Smooth muscle cell (in vitro differentiated cells): ENCODE results near the gene ARSB. TPM values are rescaled to one million over a fixed set of nuclear protein-coding genes. Genes with fewer than 3 reads are reported as not detected.

Experiments used
- DNase-seq: peaks from one replicate; lab custom pipeline; 2025; ENCODE audit not compliant: unreplicated experiment; lab: John Stamatoyannopoulos, UW
- H2AFZ ChIP-seq: fragments of 200-600 bp; sonication (generic); 2 replicates; pipeline ENCODE4 v1.6.0; 2016; ENCODE audit warnings: antibody characterized with exemption, low read depth, mild to moderate bottlenecking
- H3F3A ChIP-seq: fragments of 200-600 bp; sonication (generic); 2 replicates; pipeline ENCODE4 v1.6.0; 2017; ENCODE audit warnings: antibody characterized with exemption, low read depth
- H3K27ac ChIP-seq: fragments of 200-600 bp; sonication (generic); 2 replicates; pipeline ENCODE4 v1.5.1; 2016; ENCODE audit warnings: low read depth, mild to moderate bottlenecking
- H3K27me3 ChIP-seq: fragments of 200-600 bp; sonication (generic); 2 replicates; pipeline ENCODE4 v1.6.1; 2016; ENCODE audit warnings: low read depth, mild to moderate bottlenecking
- H3K36me3 ChIP-seq: fragments of 200-600 bp; sonication (generic); 2 replicates; pipeline ENCODE4 v1.5.1; 2016; ENCODE audit warnings: low read depth
- H3K4me1 ChIP-seq: fragments of 200-600 bp; sonication (generic); 2 replicates; pipeline ENCODE4 v1.5.1; 2016; ENCODE audit warnings: low read depth
- H3K4me2 ChIP-seq: fragments of 200-600 bp; sonication (generic); 2 replicates; pipeline ENCODE4 v1.6.0; 2016; ENCODE audit warnings: mild to moderate bottlenecking
- H3K4me3 ChIP-seq: fragments of 200-600 bp; sonication (generic); 2 replicates; pipeline ENCODE4 v1.5.1; 2016; ENCODE audit warnings: mild to moderate bottlenecking
- H3K79me2 ChIP-seq: fragments of 200-600 bp; sonication (generic); 2 replicates; pipeline ENCODE4 v1.6.0; 2016; ENCODE audit warnings: low read depth, mild to moderate bottlenecking
- H3K9ac ChIP-seq: fragments of 200-600 bp; sonication (generic); 2 replicates; pipeline ENCODE4 v1.6.0; 2016; ENCODE audit warnings: low read depth
- H3K9me3 ChIP-seq: fragments of 200-600 bp; sonication (generic); replicated peaks from 2 replicates; pipeline ENCODE4 v1.5.1; 2016; ENCODE audit warnings: low read depth
- H4K20me1 ChIP-seq: fragments of 200-600 bp; sonication (generic); 2 replicates; pipeline ENCODE4 v1.6.0; 2016; ENCODE audit warnings: low read depth
- WGBS: methylation state at CpG from one replicate; pipeline ENCODE4 v1.1.7; 2016; ENCODE audit warnings: low lambda C conversion rate; 5-methylcytosine and 5-hydroxymethylcytosine counted together
- polyA plus RNA-seq: library from polyadenylated mRNA; unstranded; fragments of >200 nt; fragmentation: Nextera tagmentation; extraction: Ambion mirVana; gene quantifications from 2 replicates; pipeline ENCODE4 v1.2.1, GENCODE V29; 2016
- total RNA-seq: library from RNA; depleted of rRNA; stranded (reverse); fragments of >200 nt; gene quantifications from 2 replicates; pipeline ENCODE4 v1.2.3, GENCODE V29; 2014
- TF ChIP-seq, protein P1 (sequence below): fragments of 200-600 bp; sonication (generic); IDR thresholded peaks from 2 replicates; pipeline ENCODE4 v1.5.1; 2017; ENCODE audit warnings: borderline replicate concordance, mild to moderate bottlenecking, antibody characterized with exemption; ENCODE audit not compliant: insufficient read depth, poor library complexity, severe bottlenecking

Gene ARSB
- total and polyA plus RNA-seq, 2 experiments from 2014 or later, result 17.5 to 23.2 TPM

DNA sequence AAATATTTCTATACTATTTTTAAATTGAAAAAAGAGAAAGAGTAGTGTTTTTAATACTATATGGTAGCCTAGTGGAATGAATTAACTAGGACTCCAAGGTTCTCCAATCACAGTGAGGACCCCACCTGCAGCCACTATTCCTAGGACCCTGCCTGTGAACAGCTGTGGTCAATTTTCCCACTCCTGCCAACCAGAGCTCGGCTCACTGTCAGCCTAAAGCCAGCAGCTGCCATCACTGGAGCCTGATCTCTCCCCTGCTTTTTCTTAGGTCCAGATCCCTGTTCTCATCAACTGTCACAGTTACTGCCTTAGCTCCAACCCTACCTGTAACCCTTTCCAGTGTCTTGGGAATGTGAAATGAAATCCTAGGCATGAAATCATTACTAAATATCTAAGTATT, 25.3 kb downstream of the ARSB start:
- no peak overlapping the region for H3K4me2 ChIP-seq
- H2AFZ ChIP-seq, result no peak overlapping the region
- peaks cover 10% of the 10 kb centered on the region for H3K4me1 ChIP-seq
- no peak overlapping the region for H3K4me3 ChIP-seq
- H3K9me3 ChIP-seq, result no peaks in the 10 kb centered on the region
- H3K36me3 ChIP-seq, result no peaks in the 10 kb centered on the region
- H3K27me3 ChIP-seq, result no peaks in the 10 kb centered on the region
- TF ChIP-seq, protein P1, sequence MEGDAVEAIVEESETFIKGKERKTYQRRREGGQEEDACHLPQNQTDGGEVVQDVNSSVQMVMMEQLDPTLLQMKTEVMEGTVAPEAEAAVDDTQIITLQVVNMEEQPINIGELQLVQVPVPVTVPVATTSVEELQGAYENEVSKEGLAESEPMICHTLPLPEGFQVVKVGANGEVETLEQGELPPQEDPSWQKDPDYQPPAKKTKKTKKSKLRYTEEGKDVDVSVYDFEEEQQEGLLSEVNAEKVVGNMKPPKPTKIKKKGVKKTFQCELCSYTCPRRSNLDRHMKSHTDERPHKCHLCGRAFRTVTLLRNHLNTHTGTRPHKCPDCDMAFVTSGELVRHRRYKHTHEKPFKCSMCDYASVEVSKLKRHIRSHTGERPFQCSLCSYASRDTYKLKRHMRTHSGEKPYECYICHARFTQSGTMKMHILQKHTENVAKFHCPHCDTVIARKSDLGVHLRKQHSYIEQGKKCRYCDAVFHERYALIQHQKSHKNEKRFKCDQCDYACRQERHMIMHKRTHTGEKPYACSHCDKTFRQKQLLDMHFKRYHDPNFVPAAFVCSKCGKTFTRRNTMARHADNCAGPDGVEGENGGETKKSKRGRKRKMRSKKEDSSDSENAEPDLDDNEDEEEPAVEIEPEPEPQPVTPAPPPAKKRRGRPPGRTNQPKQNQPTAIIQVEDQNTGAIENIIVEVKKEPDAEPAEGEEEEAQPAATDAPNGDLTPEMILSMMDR, result no peak
- 100% methylated on average over 1 of the region's 1 CpG for WGBS
- no peak overlapping the region for H3K27ac ChIP-seq
- H3K79me2 ChIP-seq, result no peaks in the 10 kb centered on the region
- no peak overlapping the region for H3K9ac ChIP-seq
- no peaks in the 10 kb centered on the region for H4K20me1 ChIP-seq
- no peaks in the 10 kb centered on the region for H3F3A ChIP-seq
- no peak for DNase-seq

DNA sequence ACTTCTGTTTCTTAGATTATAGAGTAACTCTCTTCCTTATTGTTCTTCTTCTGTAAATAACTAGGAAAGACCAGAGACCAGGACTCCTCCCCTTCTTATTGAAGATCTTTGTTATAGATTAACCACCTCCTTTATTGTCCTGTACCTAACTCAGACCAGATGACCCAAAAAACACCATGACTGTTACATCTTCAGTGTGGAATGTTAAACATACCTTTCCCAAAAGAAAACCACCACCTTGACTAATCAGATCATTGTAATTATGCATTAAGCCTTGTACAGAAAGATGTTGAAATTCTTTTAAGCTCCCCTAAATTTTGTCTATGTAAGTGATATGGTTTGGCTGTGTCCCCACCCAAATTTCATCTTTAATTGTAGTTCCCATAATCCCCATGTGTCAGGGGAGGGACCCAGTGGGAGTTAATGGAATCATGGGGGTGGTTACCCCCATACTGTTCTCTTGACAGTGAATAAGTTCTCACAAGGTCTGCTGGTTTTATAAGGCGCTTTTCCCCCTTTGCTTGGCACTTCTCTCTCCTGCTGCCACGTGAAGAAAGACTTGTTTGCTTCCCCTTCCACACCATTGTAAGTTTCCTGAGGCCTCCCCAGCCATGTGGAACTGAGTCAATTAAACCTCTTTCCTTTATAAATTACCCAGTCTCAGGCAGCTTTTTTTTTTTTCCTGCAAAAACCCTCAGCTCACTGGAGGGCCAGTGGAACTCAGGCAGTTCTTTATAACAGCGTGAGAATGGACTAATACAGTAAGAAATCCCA, 26.3 kb downstream of the ARSB start:
- Histone ChIP-seq H3K4me1 (peaks cover 10% of the 10 kb centered on the region), H3F3A (no peaks in the 10 kb centered on the region), H3K36me3 (no peaks in the 10 kb centered on the region), H3K9me3 (no peaks in the 10 kb centered on the region), H3K79me2 (no peaks in the 10 kb centered on the region), H3K4me2 (no peak overlapping the region), H3K27ac (no peak overlapping the region), H4K20me1 (no peaks in the 10 kb centered on the region), H3K9ac (no peak overlapping the region), H3K4me3 (no peak overlapping the region), H2AFZ (no peak overlapping the region), H3K27me3 (no peaks in the 10 kb centered on the region)
- no peak for DNase-seq
- 88% methylated on average over 3 of the region's 3 CpGs for WGBS
- TF ChIP-seq, protein P1, result no peak

DNA sequence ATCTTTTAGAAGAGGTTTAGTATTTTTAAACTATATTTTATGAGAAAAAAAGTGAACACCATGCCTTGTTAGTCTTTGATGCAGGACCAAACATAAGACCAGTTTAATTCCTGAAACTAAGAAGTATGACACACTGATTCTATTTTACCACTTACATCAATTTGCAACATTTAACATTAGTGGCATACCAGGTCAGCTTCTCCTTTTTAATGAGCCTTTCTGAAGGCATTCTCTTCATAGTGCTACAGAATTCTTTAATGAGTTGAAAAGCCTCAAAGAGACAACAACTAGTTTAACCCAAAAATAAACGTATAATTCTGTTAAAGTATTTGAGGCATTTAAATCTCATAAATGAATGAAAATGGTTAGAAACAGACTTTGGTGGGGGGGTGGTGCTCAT, 28.2 kb downstream of the ARSB start:
- H3K9me3 ChIP-seq, result no peaks in the 10 kb centered on the region
- H3F3A ChIP-seq, result no peaks in the 10 kb centered on the region
- no peaks in the 10 kb centered on the region for H3K79me2 ChIP-seq
- no peaks in the 10 kb centered on the region for H3K27me3 ChIP-seq
- no peaks in the 10 kb centered on the region for H4K20me1 ChIP-seq
- no peak overlapping the region for H3K4me3 ChIP-seq
- H3K9ac ChIP-seq, result no peak overlapping the region
- no peak overlapping the region for H3K4me2 ChIP-seq
- peaks cover 10% of the 10 kb centered on the region for H3K4me1 ChIP-seq
- H2AFZ ChIP-seq, result no peak overlapping the region
- DNase-seq, result no peak
- no peaks in the 10 kb centered on the region for H3K36me3 ChIP-seq
- 88% methylated on average over 1 of the region's 1 CpG for WGBS
- TF ChIP-seq, protein P1, result no peak
- H3K27ac ChIP-seq, result no peak overlapping the region
